Mesenteric fat pad (tissue), 1 donor: ENCODE measurements around the gene PPAN. TPM values are rescaled to one million over a fixed set of nuclear protein-coding genes. Genes with fewer than 3 reads are reported as not detected.

Source experiments
- DNase-seq: peaks from one replicate; pipeline ENCODE4 v3.0.0-alpha.2; 2020; ENCODE audit warnings: low spot score
- total RNA-seq: library from RNA; stranded (reverse); fragmentation: NEBNext Ultra II Directional; extraction: Animal tissue kit (Norgen Biotek cat#: 25700); gene quantifications from one replicate; pipeline ENCODE4 v1.2.1, GENCODE V29; 2021
- donor health status: DM: yes; HTN: yes; CAD: no.

Gene PPAN
- total RNA-seq, 1 donor from 2014 or later: 52.1 TPM

GRCh38 chr19:10091895-10092641 is 14.1 kb upstream of the PPAN start:
- DNase-seq: no peak

GRCh38 chr19:10092648-10093294 is 13.4 kb upstream of the PPAN start:
- DNase-seq: no peak

- no peak for DNase-seq
These were observed 12.6 kb upstream of the PPAN start for GRCh38 chr19:10093295-10094186.

- DNase-seq: no peak
These were observed 10.6 kb upstream of the PPAN start for GRCh38 chr19:10095622-10095947.

- peak; percentile 97 for DNase-seq
These were observed 10.1 kb upstream of the PPAN start for GRCh38 chr19:10095948-10096614.

GRCh38 chr19:10096615-10096963 is 9.6 kb upstream of the PPAN start:
- no peak for DNase-seq

- no peak for DNase-seq
These were observed 5.9 kb upstream of the PPAN start for GRCh38 chr19:10100163-10100785.

GRCh38 chr19:10102787-10103236 is 3.4 kb upstream of the PPAN start:
- no peak for DNase-seq

- DNase-seq: no peak
These were observed 2.0 kb upstream of the PPAN start for GRCh38 chr19:10104130-10104513.

GRCh38 chr19:10104665-10105508 is 1.3 kb upstream of the PPAN start:
- DNase-seq: no peak

GRCh38 chr19:10105509-10106099 is 558 bp upstream of the PPAN start:
- no peak for DNase-seq

GRCh38 chr19:10107254-10107653 is 1.1 kb downstream of the PPAN start:
- DNase-seq: no peak

GRCh38 chr19:10107817-10108367 is 1.7 kb downstream of the PPAN start:
- no peak for DNase-seq

- no peak for DNase-seq
These were observed 3.4 kb downstream of the PPAN start for GRCh38 chr19:10109528-10109927.

GRCh38 chr19:10110076-10110971 is 4.2 kb downstream of the PPAN start:
- no peak for DNase-seq

GRCh38 chr19:10110972-10111317 is 4.8 kb downstream of the PPAN start:
- DNase-seq: no peak

GRCh38 chr19:10111405-10111811 is 5.2 kb downstream of the PPAN start, which contains the start of gene P2RY11:
P2RY11 (plus strand) TSS chr19:10111693; CDS start chr19:10111722, 29 bp downstream.
- no peak for DNase-seq

GRCh38 chr19:10112037-10112761 is 6.0 kb downstream of the PPAN start:
- no peak for DNase-seq
